Glomerular visceral epithelial cell (primary cell): Measurements from ENCODE around the gene CTIF.

Experiments used
- DNase-seq: peaks from one replicate; pipeline ENCODE4 v3.0.0-alpha.2; 2016; ENCODE audit errors: extremely low spot score

The CTIF gene

GRCh38 chr18:48620071-48620470 lies 81.2 kb downstream of the CTIF start:
- no peak for DNase-seq

- peak; percentile 86 for DNase-seq
Measured at GRCh38 chr18:48621240-48621639, 82.4 kb downstream of the CTIF start.

GRCh38 chr18:48621815-48622555 lies 83.2 kb downstream of the CTIF start:
- peak; percentile 58 for DNase-seq

- DNase-seq = peak; percentile 90
Measured at GRCh38 chr18:48622911-48623431, 84.1 kb downstream of the CTIF start.

DNA sequence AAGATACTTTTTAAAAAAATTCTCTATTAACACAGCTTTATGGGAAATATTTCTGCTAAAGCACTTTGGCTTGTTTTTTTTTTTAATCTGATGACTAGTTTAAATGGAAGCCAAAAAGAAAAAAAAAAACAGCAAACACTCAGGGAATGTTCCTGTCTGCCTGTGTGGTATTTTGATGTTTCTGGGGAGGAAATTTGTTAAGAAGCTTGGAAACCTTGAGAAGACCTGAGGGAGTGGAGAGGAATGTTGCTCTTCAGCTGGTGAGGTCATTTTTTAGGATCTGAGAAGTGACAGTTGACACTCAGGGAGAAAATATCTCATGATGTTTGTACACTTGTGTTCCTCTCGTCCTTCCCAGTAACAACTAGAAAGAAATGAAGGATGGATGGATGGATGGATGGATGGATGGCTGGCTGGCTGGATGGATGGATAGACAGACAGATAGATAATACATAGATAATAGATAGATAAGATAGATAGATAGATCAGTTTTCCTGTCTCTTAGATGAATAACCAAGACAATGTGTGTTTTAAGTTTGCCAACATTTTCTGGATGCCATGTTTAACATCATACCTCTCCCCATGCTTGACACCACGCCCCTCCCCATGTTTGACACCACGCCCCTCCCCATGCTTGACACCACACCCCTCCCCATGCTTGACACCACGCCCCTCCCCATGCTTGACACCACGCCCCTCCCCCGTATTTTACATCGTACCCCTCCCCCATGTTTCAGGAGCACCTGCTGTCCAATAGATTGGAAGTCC lies 84.8 kb downstream of the CTIF start:
- DNase-seq = peak; percentile 82

GRCh38 chr18:48624856-48625255 lies 86.0 kb downstream of the CTIF start:
- DNase-seq = no peak

GRCh38 chr18:48627216-48627615 lies 88.4 kb downstream of the CTIF start:
- no peak for DNase-seq

DNA sequence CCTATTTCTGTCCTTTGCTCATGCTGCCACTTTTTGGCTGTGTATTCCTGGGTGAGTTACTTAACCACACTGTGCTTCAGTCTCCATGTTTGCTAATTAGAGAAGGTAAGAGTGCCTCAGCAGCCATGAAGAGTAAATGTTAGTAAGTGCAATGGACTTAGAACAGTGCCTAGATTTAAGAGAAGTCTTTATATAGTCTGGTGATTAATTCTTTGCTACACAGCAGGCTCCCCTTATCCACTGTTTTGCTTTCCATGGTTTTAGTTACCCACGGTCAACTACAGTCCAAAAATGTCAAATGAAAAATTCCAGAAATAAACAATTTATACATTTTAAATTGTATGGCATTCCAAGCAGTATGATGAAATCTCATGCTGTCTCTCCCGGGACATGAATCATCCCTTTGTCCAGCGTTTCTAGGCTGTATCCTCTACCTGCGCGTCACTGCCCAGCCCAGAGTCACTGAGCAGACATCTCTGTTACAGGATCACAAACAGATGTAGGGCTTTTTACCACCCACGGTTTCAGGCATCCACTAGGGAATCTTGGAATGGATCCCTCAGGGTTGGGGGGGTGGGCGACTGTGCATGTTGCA lies 91.0 kb downstream of the CTIF start:
- DNase-seq = peak; percentile 91

DNA sequence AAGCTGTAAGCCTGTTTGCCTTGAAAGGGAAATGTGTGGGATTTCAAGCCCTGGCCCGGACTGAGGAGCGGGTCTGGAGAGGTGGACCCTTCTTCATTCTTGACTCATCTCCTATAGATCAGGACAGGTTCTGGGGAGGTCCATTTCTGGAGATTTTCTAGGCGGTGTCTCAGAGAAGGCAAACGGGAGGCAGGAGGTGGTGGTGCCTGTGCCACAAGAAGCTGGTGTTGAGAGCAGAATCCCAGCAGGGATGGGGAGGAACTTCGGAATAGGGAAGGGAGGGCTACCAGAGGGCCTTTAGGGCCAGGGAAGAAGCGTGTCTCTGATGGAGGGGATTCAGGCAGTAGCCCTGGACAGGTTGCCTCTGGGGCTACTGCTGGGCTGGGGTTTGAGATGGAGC lies 93.0 kb downstream of the CTIF start:
- no peak for DNase-seq

DNA sequence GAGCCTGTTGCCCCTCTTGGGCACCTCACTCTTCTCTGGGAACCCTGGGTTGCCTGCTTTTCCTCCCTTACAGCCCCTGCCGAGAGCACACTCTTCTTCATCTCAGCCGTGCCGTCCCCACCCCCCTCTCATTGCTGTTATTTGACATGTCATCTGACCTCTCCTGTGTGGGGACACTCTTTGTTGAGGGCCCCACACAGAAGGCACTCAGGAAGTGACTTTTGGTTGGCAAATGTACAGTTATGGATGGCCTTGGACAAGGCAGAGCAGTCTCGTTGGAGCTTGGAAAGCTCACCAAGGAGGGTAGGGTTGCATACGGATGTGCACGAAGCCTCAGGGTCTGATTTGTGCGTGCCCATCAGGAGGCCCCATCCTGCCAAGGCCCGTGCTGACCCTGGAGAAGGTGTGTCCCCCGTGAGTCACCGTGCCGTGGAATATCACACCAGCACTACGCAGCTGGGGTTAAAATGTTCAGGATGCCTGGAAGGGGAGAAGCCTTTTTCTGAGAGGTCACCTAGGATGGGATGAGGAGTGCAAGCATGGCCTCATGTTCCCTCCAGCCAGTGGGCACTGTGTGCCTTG lies 93.9 kb downstream of the CTIF start:
- DNase-seq = no peak

DNA sequence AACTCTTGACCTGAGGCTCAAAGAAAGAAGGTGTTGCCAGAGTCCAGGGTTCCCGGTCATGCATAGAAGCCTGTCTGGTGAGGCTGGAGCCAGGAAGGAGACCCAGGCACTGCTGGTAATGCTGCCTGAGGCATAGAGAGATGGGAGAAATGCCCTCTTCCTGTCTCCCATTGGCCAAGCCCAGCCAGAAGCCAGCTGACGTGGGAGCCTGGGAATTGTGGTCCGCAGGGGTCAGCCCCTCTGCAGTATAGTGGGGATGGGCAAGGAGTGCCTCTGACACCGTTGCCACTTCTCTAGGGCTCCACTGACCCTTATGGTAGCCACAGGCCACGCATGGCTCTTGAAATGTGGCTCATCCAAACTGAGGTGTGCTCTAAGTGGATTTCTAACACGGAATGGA lies 95.7 kb downstream of the CTIF start:
- no peak for DNase-seq

- no peak for DNase-seq
Measured at GRCh38 chr18:48634975-48635374, 96.1 kb downstream of the CTIF start.

DNA sequence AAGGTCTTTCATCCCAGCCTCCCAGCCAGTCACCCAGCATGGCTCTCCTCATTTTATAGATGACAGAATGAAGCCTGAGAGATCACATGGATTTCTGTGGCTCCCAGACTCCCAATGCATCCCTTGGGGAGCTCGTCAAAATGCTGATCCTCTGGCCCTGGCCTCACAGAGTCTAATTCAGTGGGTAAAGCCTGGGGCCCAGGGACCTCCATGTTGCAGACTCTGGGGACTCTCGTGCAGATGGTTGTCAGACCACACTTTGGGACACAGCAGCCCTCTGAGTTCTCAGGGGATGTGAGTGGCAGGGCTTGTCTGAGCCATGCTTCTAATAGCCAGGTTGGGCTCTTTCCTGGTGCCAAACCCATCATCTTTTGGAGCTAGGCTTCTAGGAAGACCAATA lies 97.0 kb downstream of the CTIF start:
- no peak for DNase-seq

DNA sequence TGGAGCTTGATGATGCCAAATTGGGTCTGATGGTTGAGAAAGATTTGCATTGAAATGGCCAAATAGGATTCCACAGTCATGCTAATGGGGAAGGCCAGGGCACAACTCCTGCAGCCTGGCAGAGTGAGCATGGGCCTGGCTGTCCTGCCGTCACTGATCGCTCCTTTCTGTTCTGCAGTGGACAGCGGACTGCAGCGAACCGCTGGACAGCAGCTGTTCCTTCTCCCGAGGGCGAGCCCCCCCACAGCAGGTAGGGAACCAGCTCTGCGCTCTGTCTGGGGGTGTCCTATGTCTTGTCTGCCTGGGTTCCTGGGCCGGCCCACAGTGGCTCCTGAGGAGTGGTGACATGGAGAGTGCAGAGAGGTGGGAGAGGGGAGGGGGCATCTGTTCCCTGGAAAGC lies 97.6 kb downstream of the CTIF start:
- no peak for DNase-seq

DNA sequence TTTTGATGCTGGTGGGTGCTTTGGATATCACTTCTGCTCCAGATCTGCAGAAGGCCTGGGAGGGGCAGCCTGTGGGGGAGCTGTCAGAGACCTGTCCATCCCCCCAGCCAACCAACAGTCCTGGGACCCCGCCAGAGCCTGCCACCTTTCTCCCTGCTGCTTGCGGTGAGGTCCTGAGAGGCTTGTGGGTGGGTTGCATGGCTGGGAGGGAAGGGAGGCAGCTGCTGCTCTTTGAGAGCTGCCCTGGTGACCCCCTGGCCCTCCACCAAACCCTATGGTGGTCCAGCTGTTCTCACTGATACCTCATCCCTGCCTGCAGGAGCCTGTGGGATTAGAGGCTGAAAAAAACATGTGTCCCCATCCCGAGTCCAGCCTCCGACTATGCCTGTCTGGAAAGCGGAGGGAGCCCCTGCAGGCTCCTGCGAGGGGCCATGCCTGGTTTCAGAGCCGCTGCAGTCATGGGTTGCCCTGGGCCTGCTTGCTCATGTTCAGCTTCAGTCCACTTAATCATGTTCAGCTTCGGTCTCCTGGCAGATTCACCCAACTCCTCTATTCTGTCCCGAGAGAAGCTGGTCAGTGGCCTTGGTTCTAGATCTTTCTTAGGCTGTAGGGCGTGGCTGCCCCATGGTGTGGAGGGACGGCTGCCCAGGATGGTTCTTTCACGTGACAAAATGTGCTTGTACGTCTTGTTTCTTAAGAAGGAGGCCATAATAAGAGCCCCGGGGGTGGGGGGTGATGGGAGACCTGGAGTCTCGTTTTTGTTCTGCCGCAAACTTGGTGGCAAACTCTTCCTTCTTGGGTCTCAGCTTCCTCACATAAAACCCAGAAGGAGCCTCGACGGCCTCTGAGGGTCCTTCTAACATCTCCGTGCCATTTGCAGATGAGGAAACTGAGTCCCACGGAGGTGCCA lies 98.5 kb downstream of the CTIF start:
- no peak for DNase-seq

- no peak for DNase-seq
Measured at GRCh38 chr18:48638451-48638850, 99.6 kb downstream of the CTIF start.

DNA sequence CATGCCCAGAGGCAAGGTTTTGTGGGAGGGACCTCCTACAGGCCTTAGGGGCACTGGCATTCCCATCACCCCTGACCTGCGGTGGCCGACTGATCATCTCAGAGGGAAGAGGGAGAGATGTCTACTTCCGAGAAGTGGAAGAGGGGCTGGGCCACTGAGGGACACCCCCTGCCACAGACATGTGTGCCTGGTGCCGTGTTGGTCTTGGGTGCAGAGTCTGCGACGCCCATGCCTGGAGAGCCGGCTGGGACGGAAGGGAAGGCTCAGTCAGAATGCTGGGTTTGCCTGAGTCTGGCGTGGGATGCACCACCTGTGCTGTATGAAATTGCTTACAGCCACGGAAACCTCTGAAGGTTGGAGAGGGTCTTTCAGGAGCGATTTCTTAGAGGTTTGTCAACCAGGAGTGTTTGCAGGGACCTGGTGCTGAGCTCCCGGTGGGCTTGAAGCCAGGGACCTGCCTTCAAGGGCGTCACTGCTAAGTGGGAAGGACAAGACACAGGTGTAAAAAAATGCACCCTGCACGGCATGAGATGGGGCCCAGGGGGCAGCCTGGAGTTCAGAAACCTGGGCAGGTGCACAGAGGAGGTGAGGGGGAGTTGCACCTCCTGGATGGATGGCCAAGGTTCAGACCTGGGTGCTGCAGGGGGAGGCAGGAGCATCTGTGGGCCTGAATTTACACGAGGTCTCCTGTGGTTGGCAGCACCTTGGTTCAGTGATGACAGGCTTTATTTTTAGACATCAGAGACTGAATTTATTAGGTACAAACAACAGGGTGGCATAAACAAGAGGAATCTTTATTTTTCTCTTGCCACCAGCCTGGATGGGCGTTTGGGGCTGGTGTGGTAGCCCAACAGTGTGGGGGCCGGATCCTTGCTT lies 100.3 kb downstream of the CTIF start:
- no peak for DNase-seq

- DNase-seq = no peak
Measured at GRCh38 chr18:48639772-48640432, 101.1 kb downstream of the CTIF start.

- peak; percentile 34 for DNase-seq
Measured at GRCh38 chr18:48640566-48641270, 101.9 kb downstream of the CTIF start.
